Measurements from ENCODE around the gene SCN1B.
"Not testable (repeated sequence)": the region's sequence is repeated elsewhere in the genome, so short reads cannot be mapped to it uniquely, and the experiment has no call there.

The SCN1B gene

GRCh38 chr19:34995551-34995950 is 34.7 kb upstream of the SCN1B start:
- H3K27me3 ChIP-seq (ENCODE audit: insufficient read depth, low read depth), result no peaks in the 10 kb centered on the region; the same call in 1 of the 2 replicates
- H3K4me2 ChIP-seq, result no peak overlapping the region
- no peak overlapping the region for H3K4me3 ChIP-seq (IDR thresholded peaks at IDR 0.05; ENCODE audit: insufficient read depth, low read depth, low read length)
- no peaks in the 10 kb centered on the region for H3K4me1 ChIP-seq (ENCODE audit: low read depth, poor library complexity, severe bottlenecking)
- TF ChIP-seq CTCF (conservative IDR thresholded peaks at IDR 0.05; ENCODE audit: low read depth, low read length), result no peak
- no peak overlapping the region for H3K27ac ChIP-seq
- no peaks in the 10 kb centered on the region for H3K79me2 ChIP-seq (ENCODE audit: insufficient read depth, low read depth)
- H2AFZ ChIP-seq (ENCODE audit: low read depth), result no peak overlapping the region
- no peak overlapping the region for H3K9ac ChIP-seq
- no peaks in the 10 kb centered on the region for H4K20me1 ChIP-seq (ENCODE audit: insufficient read depth)
- no peaks in the 10 kb centered on the region for H3K36me3 ChIP-seq (ENCODE audit: insufficient read depth)

GRCh38 chr19:34997071-34997617 is 33.1 kb upstream of the SCN1B start:
- Histone ChIP-seq H3K36me3 (ENCODE audit: insufficient read depth) (no peaks in the 10 kb centered on the region), H3K4me3 (IDR thresholded peaks at IDR 0.05; ENCODE audit: insufficient read depth, low read depth, low read length) (no peak overlapping the region), H4K20me1 (ENCODE audit: insufficient read depth) (no peaks in the 10 kb centered on the region), H3K27me3 (ENCODE audit: insufficient read depth, low read depth) (no peaks in the 10 kb centered on the region; the same call in 1 of the 2 replicates), H3K79me2 (ENCODE audit: insufficient read depth, low read depth) (no peaks in the 10 kb centered on the region), H3K4me2 (no peak overlapping the region), H3K4me1 (ENCODE audit: low read depth, poor library complexity, severe bottlenecking) (peaks cover 4% of the 10 kb centered on the region), H3K9ac (no peak overlapping the region), H2AFZ (ENCODE audit: low read depth) (no peak overlapping the region), H3K27ac (no peak overlapping the region)
- TF ChIP-seq CTCF (conservative IDR thresholded peaks at IDR 0.05; ENCODE audit: low read depth, low read length), result no peak

GRCh38 chr19:34998224-34998623 is 32.0 kb upstream of the SCN1B start:
- H3K4me2 ChIP-seq; H3K4me3 ChIP-seq (IDR thresholded peaks at IDR 0.05; ENCODE audit: insufficient read depth, low read depth, low read length); H2AFZ ChIP-seq (ENCODE audit: low read depth); H3K27me3 ChIP-seq (ENCODE audit: insufficient read depth, low read depth); H4K20me1 ChIP-seq (ENCODE audit: insufficient read depth); H3K4me1 ChIP-seq (ENCODE audit: low read depth, poor library complexity, severe bottlenecking); H3K79me2 ChIP-seq (ENCODE audit: insufficient read depth, low read depth); H3K27ac ChIP-seq; H3K36me3 ChIP-seq (ENCODE audit: insufficient read depth); H3K9ac ChIP-seq: not testable (repeated sequence)

- Histone ChIP-seq H3K36me3 (ENCODE audit: insufficient read depth) (no peaks in the 10 kb centered on the region), H3K27ac (no peak overlapping the region), H3K4me3 (IDR thresholded peaks at IDR 0.05; ENCODE audit: insufficient read depth, low read depth, low read length) (no peak overlapping the region), H3K4me2 (no peak overlapping the region), H2AFZ (ENCODE audit: low read depth) (no peak overlapping the region), H3K27me3 (ENCODE audit: insufficient read depth, low read depth) (no peaks in the 10 kb centered on the region; the same call in 1 of the 2 replicates), H3K4me1 (ENCODE audit: low read depth, poor library complexity, severe bottlenecking) (peaks cover 4% of the 10 kb centered on the region), H3K9ac (no peak overlapping the region), H3K79me2 (ENCODE audit: insufficient read depth, low read depth) (no peaks in the 10 kb centered on the region), H4K20me1 (ENCODE audit: insufficient read depth) (no peaks in the 10 kb centered on the region)
- TF ChIP-seq CTCF (conservative IDR thresholded peaks at IDR 0.05; ENCODE audit: low read depth, low read length), result no peak
These were observed 31.3 kb upstream of the SCN1B start for GRCh38 chr19:34998777-34999497.

Data from KMS-11 (cell line).